B cell (primary cell): ENCODE measurements around the gene ADAM19.

Source experiments
- EZH2 ChIP-seq: IDR thresholded peaks from 2 replicates; pipeline ENCODE4 v1.6.1; 2012; ENCODE audit warnings: borderline replicate concordance, low read depth, mild to moderate bottlenecking, moderate library complexity, low read length; ENCODE audit not compliant: insufficient read depth, poor library complexity, severe bottlenecking
- TF ChIP-seq, protein P1 (sequence below): fragments of 200-600 bp; IDR thresholded peaks from one replicate; pipeline ENCODE4 v1.8.0; 2022; ENCODE audit warnings: antibody characterized with exemption, mild to moderate bottlenecking

DNA sequence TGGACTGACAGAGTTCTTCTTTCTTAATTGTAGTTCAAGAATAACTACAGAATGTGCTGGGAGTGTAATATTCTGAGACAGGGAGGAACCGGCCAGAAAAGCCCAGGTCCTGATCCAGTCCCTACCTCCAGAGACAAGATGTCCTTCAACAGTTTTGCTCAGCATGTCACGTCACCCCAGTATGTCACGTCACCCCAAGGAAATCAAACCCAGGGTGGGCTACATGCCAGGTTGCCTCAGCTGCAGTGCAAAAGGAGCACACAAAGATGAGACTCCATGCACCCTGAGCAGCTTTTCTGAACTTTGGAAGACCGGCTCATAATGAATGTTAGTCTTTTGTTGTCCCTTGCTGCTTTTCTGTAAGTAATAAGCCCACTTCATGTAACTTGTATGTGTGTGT, 141.5 kb downstream of the ADAM19 start:
- TF ChIP-seq, protein P1, sequence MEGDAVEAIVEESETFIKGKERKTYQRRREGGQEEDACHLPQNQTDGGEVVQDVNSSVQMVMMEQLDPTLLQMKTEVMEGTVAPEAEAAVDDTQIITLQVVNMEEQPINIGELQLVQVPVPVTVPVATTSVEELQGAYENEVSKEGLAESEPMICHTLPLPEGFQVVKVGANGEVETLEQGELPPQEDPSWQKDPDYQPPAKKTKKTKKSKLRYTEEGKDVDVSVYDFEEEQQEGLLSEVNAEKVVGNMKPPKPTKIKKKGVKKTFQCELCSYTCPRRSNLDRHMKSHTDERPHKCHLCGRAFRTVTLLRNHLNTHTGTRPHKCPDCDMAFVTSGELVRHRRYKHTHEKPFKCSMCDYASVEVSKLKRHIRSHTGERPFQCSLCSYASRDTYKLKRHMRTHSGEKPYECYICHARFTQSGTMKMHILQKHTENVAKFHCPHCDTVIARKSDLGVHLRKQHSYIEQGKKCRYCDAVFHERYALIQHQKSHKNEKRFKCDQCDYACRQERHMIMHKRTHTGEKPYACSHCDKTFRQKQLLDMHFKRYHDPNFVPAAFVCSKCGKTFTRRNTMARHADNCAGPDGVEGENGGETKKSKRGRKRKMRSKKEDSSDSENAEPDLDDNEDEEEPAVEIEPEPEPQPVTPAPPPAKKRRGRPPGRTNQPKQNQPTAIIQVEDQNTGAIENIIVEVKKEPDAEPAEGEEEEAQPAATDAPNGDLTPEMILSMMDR, result no peak
- TF ChIP-seq EZH2, result no peak
